Activated B cell treated with CpG ODN at 0.5 μM for 24 hours (primary cell): ENCODE results near the gene LSM7. TPM values are rescaled to one million over a fixed set of nuclear protein-coding genes. Genes with fewer than 3 reads are reported as not detected.
A peak's percentile ranks its signal among the peaks of the same experiment; 100 is the strongest.

ENCODE experiments used
- ATAC-seq: fragments of 200-7000 bp; cut with Tn5 transposase; one replicate; pipeline ENCODE4 v1.10.0; 2021; ENCODE audit warnings: low read depth, mild to moderate bottlenecking, moderate library complexity
- CTCF ChIA-PET: fragments of 350-600 bp; sonication (Branson Sonifier 250); formaldehyde crosslinking; loops from one replicate; lab custom pipeline; 2021; ENCODE audit warnings: antibody characterized with exemption; lab: Charles Lee
- POLR2A ChIA-PET: fragments of 350-600 bp; sonication (Branson Sonifier 250); formaldehyde crosslinking; loops from one replicate; lab custom pipeline; 2021; ENCODE audit warnings: antibody characterized with exemption; lab: Charles Lee
- DNase-seq: peaks from one replicate; pipeline ENCODE4 v3.0.0; 2022
- H3K27ac Mint-ChIP-seq: one replicate; pipeline ENCODE4 v1.8.0; 2020; ENCODE audit warnings: mixed read lengths
- H3K27me3 Mint-ChIP-seq: one replicate; pipeline ENCODE4 v1.8.0; 2021; ENCODE audit warnings: mixed read lengths
- H3K36me3 Mint-ChIP-seq: one replicate; pipeline ENCODE4 v1.8.0; 2021; ENCODE audit warnings: low read depth, mixed read lengths
- H3K4me1 Mint-ChIP-seq: one replicate; pipeline ENCODE4 v1.8.0; 2021; ENCODE audit warnings: mixed read lengths
- H3K4me3 Mint-ChIP-seq: one replicate; pipeline ENCODE4 v1.8.0; 2020; ENCODE audit warnings: mild to moderate bottlenecking, mixed read lengths
- H3K9me3 Mint-ChIP-seq: one replicate; pipeline ENCODE4 v1.8.0; 2020; ENCODE audit warnings: mixed read lengths
- intact Hi-C: fragments of 100-400 bp; cut with micrococcal nuclease; formaldehyde crosslinking; loops from one replicate; pipeline ENCODE4 v1.15.1; 2024
- total RNA-seq: library from RNA; stranded (reverse); gene quantifications from 2 replicates; pipeline ENCODE4 v1.2.3, GENCODE V29; 2022
- TF ChIP-seq, protein P1 (sequence below): fragments of 200-600 bp; IDR thresholded peaks from one replicate; pipeline ENCODE4 v1.8.0; 2022; ENCODE audit warnings: antibody characterized with exemption, mild to moderate bottlenecking

The LSM7 gene
- total RNA-seq, 1 donor from 2014 or later = 149 TPM

DNA sequence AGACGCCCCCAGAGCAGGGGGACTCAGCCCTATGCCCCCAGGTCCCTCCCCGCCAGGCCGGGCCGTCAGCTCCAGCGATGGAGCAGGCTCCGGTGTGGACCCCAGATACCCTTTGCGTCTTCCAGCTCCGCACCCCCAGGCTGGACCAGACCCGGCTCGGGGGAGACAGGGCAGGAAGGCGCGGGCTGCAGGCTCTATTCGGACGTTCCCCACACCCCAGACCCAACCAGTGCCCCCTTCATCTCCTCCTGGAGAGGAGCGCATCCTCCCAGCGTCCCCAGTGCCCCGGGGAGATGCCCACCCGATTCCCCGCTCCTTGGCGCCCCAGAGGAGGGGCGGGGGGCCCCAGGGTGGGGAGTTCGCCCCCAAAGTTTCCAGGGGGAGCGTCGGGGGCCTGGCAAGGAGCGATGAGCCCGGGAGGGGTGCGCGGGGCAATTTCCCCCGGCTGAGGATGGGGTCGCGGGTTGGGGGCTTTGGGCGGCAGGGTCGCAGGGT is 20.8 kb downstream of the LSM7 start:
- Mint-ChIP-seq H3K4me1 (peaks cover 30% of the 10 kb centered on the region), H3K9me3 (no peaks in the 10 kb centered on the region), H3K36me3 (no peaks in the 10 kb centered on the region), H3K27ac (no peak overlapping the region), H3K27me3 (peaks cover 10% of the 10 kb centered on the region), H3K4me3 (no peak overlapping the region)
- TF ChIP-seq, protein P1, sequence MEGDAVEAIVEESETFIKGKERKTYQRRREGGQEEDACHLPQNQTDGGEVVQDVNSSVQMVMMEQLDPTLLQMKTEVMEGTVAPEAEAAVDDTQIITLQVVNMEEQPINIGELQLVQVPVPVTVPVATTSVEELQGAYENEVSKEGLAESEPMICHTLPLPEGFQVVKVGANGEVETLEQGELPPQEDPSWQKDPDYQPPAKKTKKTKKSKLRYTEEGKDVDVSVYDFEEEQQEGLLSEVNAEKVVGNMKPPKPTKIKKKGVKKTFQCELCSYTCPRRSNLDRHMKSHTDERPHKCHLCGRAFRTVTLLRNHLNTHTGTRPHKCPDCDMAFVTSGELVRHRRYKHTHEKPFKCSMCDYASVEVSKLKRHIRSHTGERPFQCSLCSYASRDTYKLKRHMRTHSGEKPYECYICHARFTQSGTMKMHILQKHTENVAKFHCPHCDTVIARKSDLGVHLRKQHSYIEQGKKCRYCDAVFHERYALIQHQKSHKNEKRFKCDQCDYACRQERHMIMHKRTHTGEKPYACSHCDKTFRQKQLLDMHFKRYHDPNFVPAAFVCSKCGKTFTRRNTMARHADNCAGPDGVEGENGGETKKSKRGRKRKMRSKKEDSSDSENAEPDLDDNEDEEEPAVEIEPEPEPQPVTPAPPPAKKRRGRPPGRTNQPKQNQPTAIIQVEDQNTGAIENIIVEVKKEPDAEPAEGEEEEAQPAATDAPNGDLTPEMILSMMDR = no peak
- ChIA-PET POLR2A (interaction anchor here (1.2 kb wide), 1 partner anchor 15 kb away, joined by 8 read pairs; no protein-coding TSS in a partner anchor), CTCF (interaction anchor here (1.1 kb wide), 1 partner anchor 33 kb away, joined by 3 read pairs; no protein-coding TSS in a partner anchor)
- DNase-seq (no peak), ATAC-seq (no peak)
- intact Hi-C loops = no loop called here

DNA sequence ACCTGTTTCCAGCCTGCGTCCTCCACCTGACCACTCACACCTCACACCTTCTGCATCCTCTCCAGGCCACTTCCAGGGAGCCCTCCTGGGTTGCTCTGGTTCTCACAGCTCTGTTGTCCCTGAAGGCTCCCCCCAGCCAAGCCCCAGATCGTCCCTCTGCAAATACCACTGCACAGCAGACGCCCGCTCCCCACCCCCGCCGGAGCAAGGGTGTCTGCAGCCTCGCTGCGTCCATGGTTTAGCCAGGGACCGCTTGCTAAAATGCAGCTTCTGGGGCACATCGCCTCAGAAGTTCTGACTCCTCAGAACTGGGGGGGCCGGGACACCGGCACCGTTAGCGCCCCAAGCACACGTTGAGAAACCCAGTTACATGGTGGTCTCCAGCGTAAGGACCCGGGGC is 21.4 kb downstream of the LSM7 start:
- Mint-ChIP-seq H3K27me3 (peaks cover 10% of the 10 kb centered on the region), H3K4me1 (peaks cover 36% of the 10 kb centered on the region), H3K4me3 (peak overlapping the region; percentile 48), H3K9me3 (no peaks in the 10 kb centered on the region), H3K27ac (no peak overlapping the region), H3K36me3 (no peaks in the 10 kb centered on the region)
- CTCF ChIA-PET = interaction anchor here (1.1 kb wide), 1 partner anchor 32 kb away, joined by 3 read pairs; no protein-coding TSS in a partner anchor
- TF ChIP-seq, protein P1 = no peak
- intact Hi-C loops = no loop called here
- no peak for ATAC-seq
- no peak for DNase-seq
- POLR2A ChIA-PET = interaction anchor here (0.5 kb wide), 2 partner anchors 14 to 246 kb away, joined by 6 read pairs; no protein-coding TSS in a partner anchor

GRCh38 chr19:2306281-2306806 is 22.0 kb downstream of the LSM7 start:
- H3K27me3 Mint-ChIP-seq = peaks cover 10% of the 10 kb centered on the region
- no peak for ATAC-seq
- peaks cover 40% of the 10 kb centered on the region for H3K4me1 Mint-ChIP-seq
- intact Hi-C loops = no loop called here
- H3K27ac Mint-ChIP-seq = no peak overlapping the region
- H3K9me3 Mint-ChIP-seq = no peaks in the 10 kb centered on the region
- no peak for DNase-seq
- H3K4me3 Mint-ChIP-seq = no peak overlapping the region
- POLR2A ChIA-PET = interaction anchor here (0.5 to 1.4 kb wide), 11 partner anchors 9 to 270 kb away, joined by 3 to 11 read pairs (median 4); partner anchors contain the start of genes LSM7, PLEKHJ1 and SPPL2B
- CTCF ChIA-PET = interaction anchor here (1.1 kb wide), 1 partner anchor 31 kb away, joined by 3 read pairs; no protein-coding TSS in a partner anchor
- no peaks in the 10 kb centered on the region for H3K36me3 Mint-ChIP-seq
- TF ChIP-seq, protein P1 = no peak

GRCh38 chr19:2305452-2306280 is 22.7 kb downstream of the LSM7 start:
- H3K36me3 Mint-ChIP-seq = no peaks in the 10 kb centered on the region
- no peak overlapping the region for H3K4me3 Mint-ChIP-seq
- ATAC-seq (no peak), DNase-seq (no peak)
- ChIA-PET POLR2A (interaction anchor here (0.6 to 1.4 kb wide), 9 partner anchors 9 to 269 kb away, joined by 3 to 10 read pairs (median 4); partner anchors contain the start of genes LSM7, PLEKHJ1 and SPPL2B), CTCF (interaction anchor here (0.8 kb wide), 1 partner anchor 11 kb away, joined by 3 read pairs; no protein-coding TSS in a partner anchor)
- peaks cover 47% of the 10 kb centered on the region for H3K4me1 Mint-ChIP-seq
- H3K27ac Mint-ChIP-seq = no peak overlapping the region
- intact Hi-C loops = no loop called here
- H3K27me3 Mint-ChIP-seq = peaks cover 10% of the 10 kb centered on the region
- TF ChIP-seq, protein P1 = no peak
- H3K9me3 Mint-ChIP-seq = no peaks in the 10 kb centered on the region
